Embryonic facial prominence (tissue), 1 donor: ENCODE measurements around the gene PEX26.
"Not testable (repeated sequence)": the region's sequence is repeated elsewhere in the genome, so short reads cannot be mapped to it uniquely, and the experiment has no call there.

Source experiments
- DNase-seq: peaks from one replicate; pipeline ENCODE4 v3.0.0-alpha.2; 2016; ENCODE audit errors: extremely low spot score

Gene PEX26

GRCh38 chr22:18056807-18057474 lies 20.8 kb upstream of the PEX26 start:
- no peak for DNase-seq

- DNase-seq: no peak
Measured at GRCh38 chr22:18057568-18058209, 20.1 kb upstream of the PEX26 start.

GRCh38 chr22:18058371-18059093 lies 19.3 kb upstream of the PEX26 start:
- no peak for DNase-seq

- DNase-seq: no peak
Measured at GRCh38 chr22:18059094-18059417, 18.7 kb upstream of the PEX26 start.

- DNase-seq: no peak
Measured at GRCh38 chr22:18059473-18059872, 18.3 kb upstream of the PEX26 start.

GRCh38 chr22:18059991-18060390 lies 17.8 kb upstream of the PEX26 start:
- no peak for DNase-seq

GRCh38 chr22:18060646-18061620 lies 16.9 kb upstream of the PEX26 start:
- DNase-seq: no peak

GRCh38 chr22:18062421-18062820 lies 15.4 kb upstream of the PEX26 start:
- DNase-seq: no peak

GRCh38 chr22:18063306-18063705 lies 14.5 kb upstream of the PEX26 start:
- no peak for DNase-seq

GRCh38 chr22:18063715-18064114 lies 14.1 kb upstream of the PEX26 start:
- DNase-seq: not testable (repeated sequence)

GRCh38 chr22:18064636-18065035 lies 13.2 kb upstream of the PEX26 start:
- DNase-seq: no peak

GRCh38 chr22:18065256-18065655 lies 12.5 kb upstream of the PEX26 start:
- no peak for DNase-seq

- no peak for DNase-seq
Measured at GRCh38 chr22:18066181-18066859, 11.5 kb upstream of the PEX26 start.

GRCh38 chr22:18067121-18067520 lies 10.7 kb upstream of the PEX26 start:
- DNase-seq: no peak

- DNase-seq: no peak
Measured at GRCh38 chr22:18067548-18068341, 10.0 kb upstream of the PEX26 start.

GRCh38 chr22:18068381-18068988 lies 9.3 kb upstream of the PEX26 start:
- no peak for DNase-seq

GRCh38 chr22:18069041-18069440 lies 8.7 kb upstream of the PEX26 start:
- no peak for DNase-seq

- DNase-seq: no peak
Measured at GRCh38 chr22:18070041-18070440, 7.7 kb upstream of the PEX26 start.

- no peak for DNase-seq
Measured at GRCh38 chr22:18070556-18071306, 7.1 kb upstream of the PEX26 start.
